Dendritic cell treated with granulocyte-macrophage colony-stimulating factor and Interleukin-4, amounts not matched to agents 40 ng/mL and 50 ng/mL, for 4 days (primary cell): ENCODE results near the gene PTEN.
"Not testable (repeated sequence)": the region's sequence is repeated elsewhere in the genome, so short reads cannot be mapped to it uniquely, and the experiment has no call there.

Source experiments
- H3K27ac Mint-ChIP-seq: one replicate; pipeline ENCODE4 v1.8.0; 2022; ENCODE audit warnings: mild to moderate bottlenecking, mixed read lengths
- H3K27me3 Mint-ChIP-seq: one replicate; pipeline ENCODE4 v1.8.0; 2022; ENCODE audit warnings: mild to moderate bottlenecking, mixed read lengths
- H3K36me3 Mint-ChIP-seq: one replicate; pipeline ENCODE4 v1.8.0; 2022; ENCODE audit warnings: low read depth, mixed read lengths
- H3K4me1 Mint-ChIP-seq: one replicate; pipeline ENCODE4 v1.8.0; 2022; ENCODE audit warnings: low read depth, mixed read lengths
- H3K4me3 Mint-ChIP-seq: one replicate; pipeline ENCODE4 v1.8.0; 2022; ENCODE audit warnings: mild to moderate bottlenecking, moderate library complexity, mixed read lengths
- H3K9me3 Mint-ChIP-seq: one replicate; pipeline ENCODE4 v1.8.0; 2022; ENCODE audit warnings: mixed read lengths
- intact Hi-C: fragments of 100-400 bp; cut with micrococcal nuclease; formaldehyde crosslinking; loops from one replicate; pipeline ENCODE4 v1.15.0; 2022

Gene PTEN

GRCh38 chr10:87855665-87856064 is 7.8 kb upstream of the PTEN start:
- H3K4me1 Mint-ChIP-seq, result peaks cover 12% of the 10 kb centered on the region
- H3K4me3 Mint-ChIP-seq, intact Hi-C loops, H3K36me3 Mint-ChIP-seq, H3K27ac Mint-ChIP-seq, H3K27me3 Mint-ChIP-seq, H3K9me3 Mint-ChIP-seq: not testable (repeated sequence)

DNA sequence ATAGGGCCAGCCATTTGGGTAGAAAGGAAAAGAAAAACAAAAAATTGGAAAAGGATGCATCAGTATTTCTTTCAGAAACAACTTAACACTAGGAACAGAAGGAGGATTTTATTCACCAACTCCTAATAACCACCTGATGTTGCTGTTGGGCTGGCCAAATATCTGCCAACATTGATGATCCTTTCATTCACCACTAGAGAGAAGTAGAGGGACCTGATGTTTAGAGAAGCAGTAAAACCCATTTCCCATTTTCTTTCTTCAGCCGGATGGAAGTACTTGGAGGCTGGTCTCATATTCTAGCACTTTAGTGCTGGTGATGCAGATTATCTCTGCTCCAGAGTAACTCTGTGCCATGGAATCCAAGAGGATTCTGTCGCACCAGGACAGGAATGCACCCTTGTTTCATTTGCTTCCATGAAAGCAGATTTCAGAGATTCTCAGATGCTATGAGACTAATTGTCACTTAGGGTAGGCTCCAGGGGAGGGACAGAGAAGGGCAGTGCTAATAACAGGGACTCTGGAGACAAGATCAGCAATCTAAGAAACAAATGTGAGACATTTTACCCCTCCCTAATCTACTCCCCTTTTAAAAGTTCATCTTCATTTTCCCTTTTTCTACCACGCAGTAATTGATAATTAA is 3.1 kb upstream of the PTEN start:
- Mint-ChIP-seq H3K27ac (no peak overlapping the region), H3K27me3 (no peaks in the 10 kb centered on the region), H3K4me3 (no peak overlapping the region), H3K9me3 (no peaks in the 10 kb centered on the region), H3K36me3 (peaks cover 31% of the 10 kb centered on the region), H3K4me1 (peaks cover 21% of the 10 kb centered on the region)
- intact Hi-C loops, result loop anchor here (1.0 to 5.0 kb wide), 3 partner anchors 257 to 692 kb away; no protein-coding TSS in a partner anchor

DNA sequence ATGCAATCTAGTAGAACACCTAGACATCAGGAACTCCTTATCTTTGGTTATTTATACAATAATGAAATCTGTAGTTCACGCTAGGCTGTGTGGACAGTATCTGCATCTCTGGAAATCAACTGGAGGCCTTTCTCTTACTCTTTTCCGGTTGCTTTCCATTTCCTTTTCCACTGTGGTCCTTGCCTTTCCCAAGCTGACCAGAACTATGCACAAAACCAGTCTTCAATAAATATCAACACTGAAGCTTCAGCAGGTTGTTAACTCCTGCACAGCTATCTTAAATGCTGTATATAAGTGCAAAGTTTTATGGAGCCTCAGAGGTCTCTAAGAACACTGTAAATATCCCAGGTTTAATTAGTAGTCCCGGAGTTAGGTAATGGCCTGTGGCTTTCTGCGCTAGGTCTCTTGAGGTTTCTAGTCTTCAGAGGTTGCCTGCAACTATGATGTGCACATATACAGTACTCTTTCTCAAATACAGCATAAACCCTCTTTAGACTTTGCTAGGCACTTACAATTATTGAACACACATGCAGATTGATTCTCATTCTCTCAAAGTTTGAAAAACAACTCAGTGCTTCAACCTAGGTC is 2.5 kb upstream of the PTEN start:
- H3K27me3 Mint-ChIP-seq, result no peaks in the 10 kb centered on the region
- intact Hi-C loops, result loop anchor here (1.0 to 5.0 kb wide), 3 partner anchors 256 to 691 kb away; no protein-coding TSS in a partner anchor
- H3K9me3 Mint-ChIP-seq, result no peaks in the 10 kb centered on the region
- peak overlapping the region; percentile 96 for H3K27ac Mint-ChIP-seq
- H3K36me3 Mint-ChIP-seq, result peaks cover 37% of the 10 kb centered on the region
- H3K4me1 Mint-ChIP-seq, result peaks cover 28% of the 10 kb centered on the region
- no peak overlapping the region for H3K4me3 Mint-ChIP-seq

GRCh38 chr10:87861566-87861952 is 1.9 kb upstream of the PTEN start:
- Mint-ChIP-seq H3K4me3 (peak overlapping the region; percentile 99), H3K4me1 (peaks cover 28% of the 10 kb centered on the region), H3K27me3 (no peaks in the 10 kb centered on the region), H3K9me3 (no peaks in the 10 kb centered on the region), H3K36me3 (peaks cover 39% of the 10 kb centered on the region), H3K27ac (peak overlapping the region; percentile 96)
- intact Hi-C loops, result loop anchor here (5.0 kb wide), 2 partner anchors 256 to 691 kb away; no protein-coding TSS in a partner anchor

GRCh38 chr10:87861953-87862678 is 1.3 kb upstream of the PTEN start:
- Mint-ChIP-seq H3K27me3 (no peaks in the 10 kb centered on the region), H3K4me3 (peak overlapping the region; percentile 99), H3K36me3 (peaks cover 43% of the 10 kb centered on the region), H3K27ac (peak overlapping the region; percentile 96), H3K9me3 (no peaks in the 10 kb centered on the region), H3K4me1 (peaks cover 28% of the 10 kb centered on the region)
- intact Hi-C loops, result loop anchor here (2.0 to 5.0 kb wide), 4 partner anchors 205 to 690 kb away; no protein-coding TSS in a partner anchor

- peaks cover 43% of the 10 kb centered on the region for H3K36me3 Mint-ChIP-seq
- H3K4me1 Mint-ChIP-seq, result peaks cover 28% of the 10 kb centered on the region
- H3K27me3 Mint-ChIP-seq, result no peaks in the 10 kb centered on the region
- intact Hi-C loops, result loop anchor here (2.0 to 5.0 kb wide), 4 partner anchors 204 to 690 kb away; no protein-coding TSS in a partner anchor
- peak overlapping the region; percentile 99 for H3K4me3 Mint-ChIP-seq
- peak overlapping the region; percentile 96 for H3K27ac Mint-ChIP-seq
- no peaks in the 10 kb centered on the region for H3K9me3 Mint-ChIP-seq
Observed at GRCh38 chr10:87862679-87863052, 759 bp upstream of the PTEN start.

- Mint-ChIP-seq H3K4me3 (peak overlapping the region; percentile 99), H3K4me1 (peaks cover 28% of the 10 kb centered on the region), H3K36me3 (peaks cover 43% of the 10 kb centered on the region), H3K27ac (peak overlapping the region; percentile 96)
- intact Hi-C loops, result loop anchor here (2.0 to 5.0 kb wide), 4 partner anchors 203 to 688 kb away; no protein-coding TSS in a partner anchor
- not testable (repeated sequence) for H3K27me3 Mint-ChIP-seq, H3K9me3 Mint-ChIP-seq
Observed at GRCh38 chr10:87863951-87864495, 598 bp downstream of the PTEN start.

GRCh38 chr10:87864496-87865059 is 1.2 kb downstream of the PTEN start:
- no peaks in the 10 kb centered on the region for H3K9me3 Mint-ChIP-seq
- H3K36me3 Mint-ChIP-seq, result peaks cover 43% of the 10 kb centered on the region
- H3K4me3 Mint-ChIP-seq, result peak overlapping the region; percentile 99
- intact Hi-C loops, result loop anchor here (5.0 kb wide), 2 partner anchors 253 to 688 kb away; no protein-coding TSS in a partner anchor
- H3K4me1 Mint-ChIP-seq, result peaks cover 32% of the 10 kb centered on the region
- no peaks in the 10 kb centered on the region for H3K27me3 Mint-ChIP-seq
- peak overlapping the region; percentile 96 for H3K27ac Mint-ChIP-seq

GRCh38 chr10:87865241-87865881 is 1.9 kb downstream of the PTEN start:
- peak overlapping the region; percentile 96 for H3K27ac Mint-ChIP-seq
- peak overlapping the region; percentile 99 for H3K4me3 Mint-ChIP-seq
- H3K4me1 Mint-ChIP-seq, result peaks cover 30% of the 10 kb centered on the region
- H3K27me3 Mint-ChIP-seq, result no peaks in the 10 kb centered on the region
- H3K36me3 Mint-ChIP-seq, result peaks cover 43% of the 10 kb centered on the region
- intact Hi-C loops, result no loop called here
- no peaks in the 10 kb centered on the region for H3K9me3 Mint-ChIP-seq

DNA sequence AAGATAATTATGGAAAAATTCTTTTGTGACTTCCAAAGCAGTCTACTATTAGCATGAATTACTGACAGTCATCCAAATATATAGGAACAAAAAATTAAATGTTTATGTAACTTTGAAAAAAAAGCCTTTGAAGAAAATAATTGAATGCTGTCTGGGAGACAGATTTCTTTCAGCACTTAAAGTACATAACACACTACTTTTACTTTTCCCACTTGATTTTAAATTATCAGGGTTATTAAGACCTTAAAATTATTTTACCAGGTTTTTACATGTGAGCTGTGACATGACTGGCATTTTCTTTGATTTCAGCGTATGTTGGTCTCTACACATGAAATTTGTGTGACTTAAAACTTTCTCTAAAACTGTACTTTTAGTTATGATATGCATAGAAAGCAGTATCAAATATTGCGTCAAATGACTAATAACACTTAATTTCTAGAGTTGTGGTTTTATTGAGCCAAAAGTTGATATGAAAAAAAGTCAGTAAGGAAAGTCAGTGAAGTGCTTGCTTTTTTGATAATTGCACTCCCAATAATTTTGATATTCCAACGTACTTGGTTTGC is 3.1 kb downstream of the PTEN start:
- H3K27ac Mint-ChIP-seq, result peak overlapping the region; percentile 96
- H3K9me3 Mint-ChIP-seq, result no peaks in the 10 kb centered on the region
- H3K4me3 Mint-ChIP-seq, result peak overlapping the region; percentile 99
- H3K36me3 Mint-ChIP-seq, result peaks cover 51% of the 10 kb centered on the region
- H3K27me3 Mint-ChIP-seq, result no peaks in the 10 kb centered on the region
- peaks cover 26% of the 10 kb centered on the region for H3K4me1 Mint-ChIP-seq
- intact Hi-C loops, result no loop called here

DNA sequence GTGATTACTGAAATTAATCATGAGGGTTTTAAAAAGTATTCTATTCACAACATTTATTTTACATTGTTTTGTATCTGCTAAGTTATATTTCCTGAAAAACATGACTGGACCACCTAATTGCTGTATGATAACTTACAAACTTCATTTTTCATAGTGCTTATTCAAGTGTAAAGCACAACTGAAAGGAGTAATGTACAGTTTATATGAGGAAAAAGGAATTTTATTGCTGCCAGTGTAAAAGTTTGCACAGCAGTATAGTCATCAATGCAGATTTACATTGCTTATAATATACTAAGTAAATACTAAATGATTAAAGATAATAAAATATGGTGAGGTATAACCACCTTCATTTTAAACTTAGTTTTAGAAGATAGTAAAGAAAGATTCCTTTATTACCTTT is 4.0 kb downstream of the PTEN start:
- Mint-ChIP-seq H3K4me1 (peaks cover 21% of the 10 kb centered on the region), H3K4me3 (peak overlapping the region; percentile 60), H3K27me3 (no peaks in the 10 kb centered on the region), H3K36me3 (peaks cover 47% of the 10 kb centered on the region), H3K27ac (peak overlapping the region; percentile 96), H3K9me3 (no peaks in the 10 kb centered on the region)
- intact Hi-C loops, result no loop called here

- Mint-ChIP-seq H3K27ac (no peak overlapping the region), H3K27me3 (no peaks in the 10 kb centered on the region), H3K4me1 (peaks cover 27% of the 10 kb centered on the region), H3K9me3 (no peaks in the 10 kb centered on the region), H3K36me3 (peaks cover 45% of the 10 kb centered on the region), H3K4me3 (peak overlapping the region; percentile 51)
- intact Hi-C loops, result no loop called here
Observed at GRCh38 chr10:87868277-87868676, 4.9 kb downstream of the PTEN start.

GRCh38 chr10:87869139-87869538 is 5.7 kb downstream of the PTEN start:
- H3K27ac Mint-ChIP-seq, result not testable (repeated sequence)
- peaks cover 41% of the 10 kb centered on the region for H3K36me3 Mint-ChIP-seq
- peaks cover 27% of the 10 kb centered on the region for H3K4me1 Mint-ChIP-seq

More at GRCh38 chr10:87869139-87869538, 5.7 kb downstream of the PTEN start:
- intact Hi-C loops, H3K27me3 Mint-ChIP-seq, H3K9me3 Mint-ChIP-seq: not testable (repeated sequence)
- peak overlapping the region; percentile 51 for H3K4me3 Mint-ChIP-seq
